HG02970 (cell line): Measurements from ENCODE around the gene RPS13.
A peak's percentile ranks its signal among the peaks of the same experiment; 100 is the strongest.
"Not testable (repeated sequence)": the region's sequence is repeated elsewhere in the genome, so short reads cannot be mapped to it uniquely, and the experiment has no call there.

Source experiments
- ATAC-seq: cut with Tn5 transposase; IDR thresholded peaks from one replicate; pipeline ENCODE4 v1.9.1; 2021; ENCODE audit warnings: mild to moderate bottlenecking, moderate library complexity, moderate number of reproducible peaks; ENCODE audit not compliant: unreplicated experiment, low FRiP score

Gene RPS13

GRCh38 chr11:17077520-17078401, at the start of gene RPS13:
Gene RPS13, minus strand, starts transcription at chr11:17077667. Its CDS starts 26 bp downstream, at chr11:17077641.
- ATAC-seq: peak; percentile 98

- ATAC-seq: no peak
Measured at GRCh38 chr11:17121981-17122380, 44.5 kb upstream of the RPS13 start.

GRCh38 chr11:17117262-17117661, 39.8 kb upstream of the RPS13 start:
- no peak for ATAC-seq

- no peak for ATAC-seq
Measured at GRCh38 chr11:17116117-17116516, 38.6 kb upstream of the RPS13 start.

GRCh38 chr11:17107745-17108144, 30.3 kb upstream of the RPS13 start:
- ATAC-seq: not testable (repeated sequence)

GRCh38 chr11:17105404-17106040, 28.1 kb upstream of the RPS13 start:
- ATAC-seq: not testable (repeated sequence)

- no peak for ATAC-seq
Measured at GRCh38 chr11:17102462-17102861, 25.0 kb upstream of the RPS13 start.

- no peak for ATAC-seq
Measured at GRCh38 chr11:17098658-17099057, 21.2 kb upstream of the RPS13 start.

- no peak for ATAC-seq
Measured at GRCh38 chr11:17098038-17098437, 20.6 kb upstream of the RPS13 start.

GRCh38 chr11:17085976-17086375, 8.5 kb upstream of the RPS13 start:
- not testable (repeated sequence) for ATAC-seq

GRCh38 chr11:17077240-17077519, 287 bp downstream of the RPS13 start:
- ATAC-seq: no peak

GRCh38 chr11:17076517-17077239, 789 bp downstream of the RPS13 start:
- no peak for ATAC-seq

GRCh38 chr11:17075506-17075905, 2.0 kb downstream of the RPS13 start:
- no peak for ATAC-seq

- ATAC-seq: no peak
Measured at GRCh38 chr11:17073370-17074027, 4.0 kb downstream of the RPS13 start.

GRCh38 chr11:17067417-17067816, 10.1 kb downstream of the RPS13 start:
- ATAC-seq: no peak

GRCh38 chr11:17066691-17067090, 10.8 kb downstream of the RPS13 start:
- ATAC-seq: no peak

- ATAC-seq: no peak
Measured at GRCh38 chr11:17063171-17064002, 14.1 kb downstream of the RPS13 start.

- not testable (repeated sequence) for ATAC-seq
Measured at GRCh38 chr11:17051146-17051545, 26.3 kb downstream of the RPS13 start.

GRCh38 chr11:17048491-17048890, 29.0 kb downstream of the RPS13 start:
- not testable (repeated sequence) for ATAC-seq

GRCh38 chr11:17046690-17047089, 30.8 kb downstream of the RPS13 start:
- ATAC-seq: no peak
